Measurements from ENCODE around the gene OR2L8.

- TF ChIP-seq CTCF (conservative IDR thresholded peaks at IDR 0.05 in 1 of 2, IDR thresholded peaks at IDR 0.05 in 1 of 2; ENCODE audit: low read depth in 1 of 2, low read length in 2 of 2) (no peak), EZH2 (IDR thresholded peaks at IDR 0.05; ENCODE audit: low read length, missing control alignments) (no peak)
These were observed 50.2 kb downstream of the OR2L8 start for GRCh38 chr1:247998811-247999210.

Measured in fibroblast of lung (primary cell).